K562 (cell line): ENCODE measurements around the gene SBF1. TPM values are rescaled to one million over a fixed set of nuclear protein-coding genes. Genes with fewer than 3 reads are reported as not detected.
A peak's percentile ranks its signal among the peaks of the same experiment; 100 is the strongest.

Experiments
- ATF3 ChIP-seq, 2 experiments: fragments of 450-650 bp in 1 of 2; sonication (generic) in 1 of 2; formaldehyde crosslinking in 1 of 2; IDR thresholded peaks in 1 of 2; conservative IDR thresholded peaks in 1 of 2; 2 replicates each; pipeline versions ENCODE4 v1.6.1 to v1.8.1; 2016 to 2023; ENCODE audit warnings: mild to moderate bottlenecking in 2 of 2, moderate library complexity in 2 of 2, inconsistent platforms in 1 of 2, missing genetic modification reagents in 1 of 2
- BCOR ChIP-seq: fragments of 450-650 bp; IDR thresholded peaks from 2 replicates; pipeline ENCODE4 v1.6.1; 2016
- CCNT2 ChIP-seq: IDR thresholded peaks from 2 replicates; pipeline ENCODE4 v1.6.1; 2011; ENCODE audit warnings: borderline replicate concordance, low read depth, mild to moderate bottlenecking, moderate library complexity, mixed read lengths, low read length; ENCODE audit not compliant: insufficient read length; ENCODE audit errors: extremely low read depth
- DDX20 ChIP-seq: fragments of 450-650 bp; IDR thresholded peaks from 2 replicates; pipeline ENCODE4 v1.6.1; 2016; ENCODE audit warnings: missing genetic modification characterization, low read depth, mild to moderate bottlenecking, missing compliant biosample characterization, moderate library complexity
- EP300 ChIP-seq: IDR thresholded peaks from 2 replicates; pipeline ENCODE4 v1.6.1; 2012; ENCODE audit warnings: low read length, improper control_type of control experiment
- GTF2B ChIP-seq: IDR thresholded peaks from 2 replicates; pipeline ENCODE4 v1.6.1; 2011; ENCODE audit not compliant: insufficient read length; ENCODE audit errors: extremely low read depth
- KAT2B ChIP-seq: IDR thresholded peaks from one replicate; pipeline ENCODE4 v1.6.1; 2012; ENCODE audit warnings: low read depth, mild to moderate bottlenecking, control low read depth, inconsistent platforms, low read length, moderate library complexity
- MAX ChIP-seq: sonication (generic); formaldehyde crosslinking; IDR thresholded peaks from 2 replicates; pipeline ENCODE4 v1.9.0; 2022; ENCODE audit warnings: mild to moderate bottlenecking, missing genetic modification reagents
- MCM2 ChIP-seq: fragments of 450-650 bp; IDR thresholded peaks from 2 replicates; pipeline ENCODE4 v1.6.1; 2017; ENCODE audit warnings: low read depth, mild to moderate bottlenecking
- MTF1 ChIP-seq: fragments of 250-450 bp; sonication (Bioruptor Pico); IDR thresholded peaks from 2 replicates; pipeline ENCODE4 v1.9.0; 2021; ENCODE audit warnings: moderate library complexity, mild to moderate bottlenecking, inconsistent platforms, borderline replicate concordance
- RFX5 ChIP-seq: IDR thresholded peaks from 2 replicates; pipeline ENCODE4 v1.6.1; 2011; ENCODE audit warnings: low read depth, mild to moderate bottlenecking, improper control_type of control experiment, low read length
- ZNF778 ChIP-seq: fragments of 450-650 bp; formaldehyde crosslinking; IDR thresholded peaks from 2 replicates; pipeline ENCODE4 v1.4.0; 2020; ENCODE audit warnings: mild to moderate bottlenecking, moderate library complexity
- polyA plus RNA-seq, 8 experiments: library from polyadenylated mRNA; depleted of rRNA in 4 of 8; stranded (reverse) in 5 of 8; unstranded in 3 of 8; fragments of >200 nt; fragmentation: Nextera tagmentation in 2 of 8; fragmentation: Illumina TruSeq in 1 of 8; extraction: Ambion mirVana in 2 of 8; extraction: Trizol in 1 of 8; gene quantifications; 2 replicates each; pipeline versions ENCODE4 v1.2.1 to v1.2.3, GENCODE V29; 2011 to 2014; ENCODE audit warnings: inconsistent platforms in 1 of 8, missing spikeins in 1 of 8
- total RNA-seq, 7 experiments: library from RNA; depleted of rRNA in 6 of 7; stranded (reverse); fragments of >200 nt in 6 of 7; fragmentation: Illumina TruSeq in 2 of 7; extraction: Trizol in 2 of 7; gene quantifications; 2 replicates each; pipeline versions ENCODE4 v1.2.1 to v1.2.3, GENCODE V29; 2011 to 2021; ENCODE audit warnings: low replicate concordance in 1 of 7
- TF ChIP-seq, protein P1 (sequence below), 2 experiments: fragments of 450-650 bp; conservative IDR thresholded peaks; 2 replicates each; pipeline ENCODE4 v1.6.1; 2017; ENCODE audit warnings: mild to moderate bottlenecking in 2 of 2, moderate library complexity in 2 of 2

SBF1 gene
- total and polyA plus RNA-seq, 9 of the 15 experiments (the other 6 are each of a cell fraction or from before 2014, with no cell fraction given) = 0.44 to 50.4 (median 11.4) TPM

DNA sequence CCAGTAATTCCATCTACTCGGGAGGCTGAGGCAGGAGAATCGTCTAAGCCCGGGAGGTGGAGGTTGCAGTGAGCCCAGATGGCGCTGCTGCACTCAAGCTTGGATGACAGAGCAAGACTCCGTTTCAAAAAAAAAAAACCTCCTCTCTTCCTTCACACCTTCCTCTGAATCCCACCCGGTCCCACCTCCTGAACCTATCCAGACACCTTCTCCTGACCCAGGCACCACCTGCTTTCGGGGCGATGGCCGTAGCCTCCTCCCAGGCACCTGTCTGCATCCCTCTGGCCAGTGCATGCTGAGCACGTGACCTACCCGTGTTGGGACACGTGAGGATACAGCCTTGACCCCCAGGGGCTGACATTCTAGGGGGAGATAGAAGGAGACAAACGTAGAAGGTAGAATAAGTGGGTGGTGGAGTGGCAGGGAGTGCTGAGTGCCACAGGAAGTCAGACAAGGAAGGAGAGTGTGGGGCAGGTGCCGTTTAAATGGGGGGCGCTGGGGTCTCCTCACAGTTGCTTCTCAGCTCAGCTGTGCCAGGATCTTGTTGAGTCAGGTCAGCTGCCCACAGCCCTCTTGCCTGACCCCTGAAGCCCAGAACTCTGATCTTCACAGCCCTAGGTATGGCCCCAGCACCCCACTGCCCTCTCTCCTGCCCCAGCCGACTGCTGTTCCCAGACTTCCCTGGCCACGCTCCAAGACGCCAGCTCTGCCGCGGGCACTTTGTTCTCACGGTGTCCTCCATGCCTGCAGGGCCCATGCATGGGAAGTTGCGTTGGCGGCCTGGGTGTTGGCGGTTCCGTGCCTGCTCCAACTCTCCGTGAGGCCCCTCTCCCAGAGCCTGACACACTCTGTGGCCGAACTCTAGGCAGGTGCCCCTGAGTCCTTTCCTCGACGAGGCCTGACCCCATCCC is 10.6 kb upstream of the SBF1 start (continued):
- TF ChIP-seq KAT2B (no peak), DDX20 (tag) (no peak), EP300 (no peak), MTF1 (CRISPR knock-in tag) (no peak), ZNF778 (CRISPR knock-in tag) (no peak), MAX (CRISPR knock-in tag) (peak; percentile 52), RFX5 (no peak), MCM2 (no peak), GTF2B (no peak), CCNT2 (no peak), ATF3 (IDR thresholded peaks at IDR 0.05) (no peak), ATF3 (CRISPR knock-in tag; conservative IDR thresholded peaks at IDR 0.05) (no peak), BCOR (no peak)
- TF ChIP-seq, protein P1, sequence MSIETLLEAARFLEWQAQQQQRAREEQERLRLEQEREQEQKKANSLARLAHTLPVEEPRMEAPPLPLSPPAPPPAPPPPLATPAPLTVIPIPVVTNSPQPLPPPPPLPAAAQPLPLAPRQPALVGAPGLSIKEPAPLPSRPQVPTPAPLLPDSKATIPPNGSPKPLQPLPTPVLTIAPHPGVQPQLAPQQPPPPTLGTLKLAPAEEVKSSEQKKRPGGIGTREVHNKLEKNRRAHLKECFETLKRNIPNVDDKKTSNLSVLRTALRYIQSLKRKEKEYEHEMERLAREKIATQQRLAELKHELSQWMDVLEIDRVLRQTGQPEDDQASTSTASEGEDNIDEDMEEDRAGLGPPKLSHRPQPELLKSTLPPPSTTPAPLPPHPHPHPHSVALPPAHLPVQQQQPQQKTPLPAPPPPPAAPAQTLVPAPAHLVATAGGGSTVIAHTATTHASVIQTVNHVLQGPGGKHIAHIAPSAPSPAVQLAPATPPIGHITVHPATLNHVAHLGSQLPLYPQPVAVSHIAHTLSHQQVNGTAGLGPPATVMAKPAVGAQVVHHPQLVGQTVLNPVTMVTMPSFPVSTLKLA (conservative IDR thresholded peaks at IDR 0.05) = peak; percentile 44 to 61; a peak in 1 of 4 replicates
